ENCODE data around the gene TRIM59. TPM values are rescaled to one million over a fixed set of nuclear protein-coding genes. Genes with fewer than 3 reads are reported as not detected.

TRIM59 gene
- total and polyA plus RNA-seq, 4 donors = 1.1 to 12.5 (median 3.1) TPM

DNA sequence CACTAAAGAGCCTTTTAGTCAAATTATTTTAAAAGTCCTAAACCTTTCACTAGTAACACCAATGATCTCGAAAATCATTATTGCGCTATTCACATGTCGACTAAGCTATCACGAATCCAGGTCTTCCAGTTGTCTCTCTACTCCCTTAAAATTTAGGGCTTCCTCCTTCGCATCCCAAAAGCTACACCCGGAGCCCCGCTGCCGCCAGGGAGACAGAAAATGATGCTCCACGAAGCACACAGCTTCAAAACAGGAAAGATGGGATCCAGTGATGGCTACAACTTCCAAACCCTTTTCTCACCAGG lies 50.8 kb downstream of the TRIM59 start:
- ATAC-seq (ENCODE audit: insufficient read depth, low FRiP score) (peak; percentile 0), DNase-seq (no peak)
- Histone ChIP-seq H3K27ac (ENCODE audit: low read depth in 1 of 2, low read length in 1 of 2) (peak overlapping the region; percentile 54 to 86), H3K4me1 (ENCODE audit: control insufficient read depth in 5 of 5, insufficient read depth in 5 of 5, low read length in 5 of 5) (peaks cover 0 to 19% (median 3%) of the 10 kb centered on the region in 5 donors), H3K4me3 (peak overlapping the region; percentile 76), H3K9me3 (ENCODE audit: control insufficient read depth in 4 of 4, insufficient read depth in 3 of 4, low read length in 3 of 4) (no peaks in the 10 kb centered on the region), H3K36me3 (ENCODE audit: control insufficient read depth in 4 of 4, insufficient read depth in 4 of 4, low read length in 4 of 4) (peaks cover 0 to 5% (median 0%) of the 10 kb centered on the region in 4 donors), H3K9ac (ENCODE audit: insufficient read depth in 1 of 2, low read length in 2 of 2) (peak overlapping the region; percentile 32 to 91), H3K27me3 (ENCODE audit: control insufficient read depth in 3 of 3, insufficient read depth in 3 of 3, low read length in 2 of 3) (no peaks in the 10 kb centered on the region)
- 0 to 1% methylated on average over 9 of the region's 9 CpGs for WGBS, 2 donors
- TF ChIP-seq, protein P1, sequence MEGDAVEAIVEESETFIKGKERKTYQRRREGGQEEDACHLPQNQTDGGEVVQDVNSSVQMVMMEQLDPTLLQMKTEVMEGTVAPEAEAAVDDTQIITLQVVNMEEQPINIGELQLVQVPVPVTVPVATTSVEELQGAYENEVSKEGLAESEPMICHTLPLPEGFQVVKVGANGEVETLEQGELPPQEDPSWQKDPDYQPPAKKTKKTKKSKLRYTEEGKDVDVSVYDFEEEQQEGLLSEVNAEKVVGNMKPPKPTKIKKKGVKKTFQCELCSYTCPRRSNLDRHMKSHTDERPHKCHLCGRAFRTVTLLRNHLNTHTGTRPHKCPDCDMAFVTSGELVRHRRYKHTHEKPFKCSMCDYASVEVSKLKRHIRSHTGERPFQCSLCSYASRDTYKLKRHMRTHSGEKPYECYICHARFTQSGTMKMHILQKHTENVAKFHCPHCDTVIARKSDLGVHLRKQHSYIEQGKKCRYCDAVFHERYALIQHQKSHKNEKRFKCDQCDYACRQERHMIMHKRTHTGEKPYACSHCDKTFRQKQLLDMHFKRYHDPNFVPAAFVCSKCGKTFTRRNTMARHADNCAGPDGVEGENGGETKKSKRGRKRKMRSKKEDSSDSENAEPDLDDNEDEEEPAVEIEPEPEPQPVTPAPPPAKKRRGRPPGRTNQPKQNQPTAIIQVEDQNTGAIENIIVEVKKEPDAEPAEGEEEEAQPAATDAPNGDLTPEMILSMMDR (IDR thresholded peaks at IDR 0.05; ENCODE audit: control extremely low read depth, extremely low read depth) = no peak

DNA sequence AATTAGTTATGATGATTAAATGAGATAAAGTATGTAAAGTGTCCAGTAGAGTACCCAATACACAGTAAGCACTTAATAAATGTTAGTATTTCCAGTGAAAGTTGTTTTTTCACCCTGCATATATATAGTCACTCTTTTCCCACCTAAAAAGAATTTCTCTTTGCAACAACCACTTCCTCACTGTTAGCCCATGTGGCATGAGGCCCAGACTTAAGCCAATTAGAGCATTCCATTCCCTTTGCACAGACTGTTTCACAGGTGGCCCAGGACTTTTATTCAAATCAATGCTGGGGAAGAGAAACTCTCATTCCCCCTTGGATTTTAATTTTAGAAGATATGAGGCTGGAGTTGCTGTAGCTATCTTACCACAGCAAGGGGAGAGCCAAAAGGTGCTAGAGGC lies 54.3 kb downstream of the TRIM59 start:
- DNase-seq (peak in 1 of 3 donors; percentile 58), ATAC-seq (ENCODE audit: insufficient read depth, low FRiP score) (no peak)
- H3K9ac ChIP-seq (ENCODE audit: insufficient read depth in 1 of 2, low read length in 2 of 2) = no peak overlapping the region
- no peaks in the 10 kb centered on the region for H3K27me3 ChIP-seq (ENCODE audit: control insufficient read depth in 3 of 3, insufficient read depth in 3 of 3, low read length in 2 of 3)
- H3K36me3 ChIP-seq (ENCODE audit: control insufficient read depth in 4 of 4, insufficient read depth in 4 of 4, low read length in 4 of 4) = peaks cover 0 to 5% (median 0%) of the 10 kb centered on the region in 4 donors
- peaks cover 0 to 7% (median 0%) of the 10 kb centered on the region in 5 donors for H3K4me1 ChIP-seq (ENCODE audit: control insufficient read depth in 5 of 5, insufficient read depth in 5 of 5, low read length in 5 of 5)
- TF ChIP-seq, protein P1 (IDR thresholded peaks at IDR 0.05; ENCODE audit: control extremely low read depth, extremely low read depth) = no peak
- peak overlapping the region in 1 of 2 donors; percentile 47 for H3K27ac ChIP-seq (ENCODE audit: low read depth in 1 of 2, low read length in 1 of 2)
- no peak overlapping the region for H3K4me3 ChIP-seq
- H3K9me3 ChIP-seq (ENCODE audit: control insufficient read depth in 4 of 4, insufficient read depth in 3 of 4, low read length in 3 of 4) = no peaks in the 10 kb centered on the region

DNA sequence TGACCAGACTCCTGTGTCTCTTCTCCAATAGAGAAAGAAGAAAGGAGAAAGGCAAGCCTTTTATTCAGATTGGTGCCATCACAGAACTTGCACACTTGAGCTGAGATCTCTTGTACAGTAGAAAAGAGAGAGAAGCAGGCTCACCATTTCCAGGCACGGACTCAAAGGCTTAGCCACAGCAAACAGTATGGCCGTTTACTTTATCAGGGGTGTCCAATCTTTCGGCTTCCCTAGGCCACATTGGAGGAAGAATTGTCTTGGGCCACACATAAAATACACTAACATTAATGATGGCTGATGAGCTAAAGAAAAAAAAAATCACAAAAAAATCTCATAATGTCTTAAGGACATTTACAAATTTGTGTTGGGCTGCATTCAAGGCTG lies 55.6 kb downstream of the TRIM59 start:
- DNase-seq = no peak
- Histone ChIP-seq H3K4me1 (ENCODE audit: control insufficient read depth in 5 of 5, insufficient read depth in 5 of 5, low read length in 5 of 5) (peaks cover 0 to 7% (median 0%) of the 10 kb centered on the region in 5 donors), H3K9ac (ENCODE audit: insufficient read depth in 1 of 2, low read length in 2 of 2) (no peak overlapping the region), H3K9me3 (ENCODE audit: control insufficient read depth in 4 of 4, insufficient read depth in 3 of 4, low read length in 3 of 4) (no peaks in the 10 kb centered on the region), H3K27me3 (ENCODE audit: control insufficient read depth in 3 of 3, insufficient read depth in 3 of 3, low read length in 2 of 3) (no peaks in the 10 kb centered on the region), H3K36me3 (ENCODE audit: control insufficient read depth in 4 of 4, insufficient read depth in 4 of 4, low read length in 4 of 4) (no peaks in the 10 kb centered on the region), H3K27ac (ENCODE audit: low read depth in 1 of 2, low read length in 1 of 2) (no peak overlapping the region), H3K4me3 (no peak overlapping the region)
- 76 to 85% methylated on average over 3 of the region's 3 CpGs for WGBS, 2 donors
- no peak for ATAC-seq (ENCODE audit: insufficient read depth, low FRiP score)
- TF ChIP-seq, protein P1 (IDR thresholded peaks at IDR 0.05; ENCODE audit: control extremely low read depth, extremely low read depth) = no peak

DNA sequence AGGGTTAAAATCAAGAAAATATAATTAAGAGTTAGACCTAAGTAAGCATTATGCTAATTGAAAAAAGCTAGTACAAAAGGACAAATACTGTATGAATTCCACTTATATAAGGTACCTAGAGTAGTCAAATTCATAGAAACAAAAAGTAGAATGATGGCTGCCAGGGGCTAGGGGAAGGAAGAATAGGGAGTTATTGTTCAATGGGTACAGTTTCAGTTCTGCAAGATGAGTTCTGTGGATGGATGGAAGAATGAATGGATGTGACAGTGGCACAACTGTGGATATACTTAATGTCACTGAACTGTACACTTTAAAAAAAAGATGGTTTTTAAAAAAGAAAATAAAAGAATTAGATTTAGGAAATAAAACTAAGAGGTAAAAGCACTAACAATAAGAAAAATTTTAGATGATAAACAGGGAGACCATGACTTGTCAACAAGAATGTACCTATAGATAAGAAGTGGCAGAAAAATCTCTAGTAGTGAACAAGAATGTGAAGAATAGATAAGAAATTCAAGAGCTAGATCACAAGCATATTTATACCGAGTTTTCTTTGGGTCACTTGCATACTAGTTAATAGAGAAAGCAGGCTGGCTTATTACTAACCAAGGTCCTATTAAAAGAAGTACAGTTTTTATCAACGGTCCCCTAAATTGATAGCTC lies 56.1 kb downstream of the TRIM59 start:
- Histone ChIP-seq H3K4me3 (no peak overlapping the region), H3K9ac (ENCODE audit: insufficient read depth in 1 of 2, low read length in 2 of 2) (no peak overlapping the region), H3K9me3 (ENCODE audit: control insufficient read depth in 4 of 4, insufficient read depth in 3 of 4, low read length in 3 of 4) (no peaks in the 10 kb centered on the region), H3K27ac (ENCODE audit: low read depth in 1 of 2, low read length in 1 of 2) (no peak overlapping the region), H3K4me1 (ENCODE audit: control insufficient read depth in 5 of 5, insufficient read depth in 5 of 5, low read length in 5 of 5) (peaks cover 0 to 7% (median 0%) of the 10 kb centered on the region in 5 donors), H3K27me3 (ENCODE audit: control insufficient read depth in 3 of 3, insufficient read depth in 3 of 3, low read length in 2 of 3) (no peaks in the 10 kb centered on the region), H3K36me3 (ENCODE audit: control insufficient read depth in 4 of 4, insufficient read depth in 4 of 4, low read length in 4 of 4) (no peaks in the 10 kb centered on the region)
- ATAC-seq (ENCODE audit: insufficient read depth, low FRiP score) (no peak), DNase-seq (no peak)
- WGBS, 2 donors = 80 to 81% methylated on average over 2 of the region's 2 CpGs
- TF ChIP-seq, protein P1 (IDR thresholded peaks at IDR 0.05; ENCODE audit: control extremely low read depth, extremely low read depth) = no peak

Data from lung (tissue), 12 donors.